ENCODE data around the gene PSMB11.
"Not testable (repeated sequence)": the region's sequence is repeated elsewhere in the genome, so short reads cannot be mapped to it uniquely, and the experiment has no call there.

PSMB11 gene

GRCh38 chr14:23042162-23042965 lies at the start of gene PSMB11:
Gene PSMB11, plus strand, starts transcription at chr14:23042212. Its CDS starts 14 bp downstream, at chr14:23042226.
- DNase-seq (ENCODE audit: low read depth): no peak

- no peak for DNase-seq (ENCODE audit: low read depth)
Measured at GRCh38 chr14:22993517-22993916, 48.5 kb upstream of the PSMB11 start.

GRCh38 chr14:22994762-22995275 lies 47.2 kb upstream of the PSMB11 start:
- DNase-seq (ENCODE audit: low read depth): no peak

GRCh38 chr14:22995889-22996625 lies 46.0 kb upstream of the PSMB11 start:
- DNase-seq (ENCODE audit: low read depth): no peak

- no peak for DNase-seq (ENCODE audit: low read depth)
Measured at GRCh38 chr14:22996768-22997654, 45.0 kb upstream of the PSMB11 start.

- no peak for DNase-seq (ENCODE audit: low read depth)
Measured at GRCh38 chr14:22997676-22998323, 44.2 kb upstream of the PSMB11 start.

GRCh38 chr14:22998329-22999012 lies 43.5 kb upstream of the PSMB11 start:
- no peak for DNase-seq (ENCODE audit: low read depth)

- no peak for DNase-seq (ENCODE audit: low read depth)
Measured at GRCh38 chr14:23000860-23001259, 41.2 kb upstream of the PSMB11 start.

- no peak for DNase-seq (ENCODE audit: low read depth)
Measured at GRCh38 chr14:23002592-23002991, 39.4 kb upstream of the PSMB11 start.

GRCh38 chr14:23004274-23004673 lies 37.7 kb upstream of the PSMB11 start:
- DNase-seq (ENCODE audit: low read depth): not testable (repeated sequence)

- no peak for DNase-seq (ENCODE audit: low read depth)
Measured at GRCh38 chr14:23005451-23006187, 36.4 kb upstream of the PSMB11 start.

GRCh38 chr14:23006188-23006534 lies 35.9 kb upstream of the PSMB11 start:
- no peak for DNase-seq (ENCODE audit: low read depth)

- peak; percentile 96 for DNase-seq (ENCODE audit: low read depth)
Measured at GRCh38 chr14:23006544-23007419, 35.2 kb upstream of the PSMB11 start.

- DNase-seq (ENCODE audit: low read depth): no peak
Measured at GRCh38 chr14:23008831-23009230, 33.2 kb upstream of the PSMB11 start.

- no peak for DNase-seq (ENCODE audit: low read depth)
Measured at GRCh38 chr14:23009483-23009938, 32.5 kb upstream of the PSMB11 start.

GRCh38 chr14:23009939-23010726 lies 31.9 kb upstream of the PSMB11 start, which contains the start of gene C14orf93:
Gene C14orf93, minus strand, starts transcription at chr14:23010143. Its CDS starts 11,120 bp downstream, at chr14:22999023.
- DNase-seq (ENCODE audit: low read depth): peak; percentile 51

- no peak for DNase-seq (ENCODE audit: low read depth)
Measured at GRCh38 chr14:23013054-23013748, 28.8 kb upstream of the PSMB11 start.

- not testable (repeated sequence) for DNase-seq (ENCODE audit: low read depth)
Measured at GRCh38 chr14:23013749-23014054, 28.3 kb upstream of the PSMB11 start.

Measured in HS-27A (cell line).